ENCODE data around the gene ATG7. TPM values are rescaled to one million over a fixed set of nuclear protein-coding genes. Genes with fewer than 3 reads are reported as not detected.

The ATG7 gene
- total RNA-seq, 1 donor: 97.9 TPM

GRCh38 chr3:11445883-11446282 lies 173.7 kb downstream of the ATG7 start:
- no peak overlapping the region for H3K4me3 ChIP-seq (ENCODE audit: low read depth, low read length)
- peak; percentile 87 for DNase-seq (ENCODE audit: low read depth)
- TF ChIP-seq CTCF (IDR thresholded peaks at IDR 0.05; ENCODE audit: insufficient read depth, low read length): no peak

- no peak for DNase-seq (ENCODE audit: low read depth)
- no peak for TF ChIP-seq CTCF (IDR thresholded peaks at IDR 0.05; ENCODE audit: insufficient read depth, low read length)
- no peak overlapping the region for H3K4me3 ChIP-seq (ENCODE audit: low read depth, low read length)
These were observed 175.5 kb downstream of the ATG7 start for GRCh38 chr3:11447584-11448200.

GRCh38 chr3:11450015-11450414 lies 177.8 kb downstream of the ATG7 start:
- no peak for DNase-seq (ENCODE audit: low read depth)
- H3K4me3 ChIP-seq (ENCODE audit: low read depth, low read length): no peak overlapping the region
- no peak for TF ChIP-seq CTCF (IDR thresholded peaks at IDR 0.05; ENCODE audit: insufficient read depth, low read length)

GRCh38 chr3:11452312-11452711 lies 180.1 kb downstream of the ATG7 start:
- no peak for TF ChIP-seq CTCF (IDR thresholded peaks at IDR 0.05; ENCODE audit: insufficient read depth, low read length)
- H3K4me3 ChIP-seq (ENCODE audit: low read depth, low read length): no peak overlapping the region
- no peak for DNase-seq (ENCODE audit: low read depth)

- H3K4me3 ChIP-seq (ENCODE audit: low read depth, low read length): no peak overlapping the region
- TF ChIP-seq CTCF (IDR thresholded peaks at IDR 0.05; ENCODE audit: insufficient read depth, low read length): no peak
- peak; percentile 86 for DNase-seq (ENCODE audit: low read depth)
These were observed 181.0 kb downstream of the ATG7 start for GRCh38 chr3:11452885-11453847.

- H3K4me3 ChIP-seq (ENCODE audit: low read depth, low read length): no peak overlapping the region
- no peak for TF ChIP-seq CTCF (IDR thresholded peaks at IDR 0.05; ENCODE audit: insufficient read depth, low read length)
- DNase-seq (ENCODE audit: low read depth): peak; percentile 60
These were observed 183.8 kb downstream of the ATG7 start for GRCh38 chr3:11455956-11456355.
